ENCODE results near the gene KDM4B.
A peak's percentile ranks its signal among the peaks of the same experiment; 100 is the strongest.

KDM4B gene

GRCh38 chr19:4984438-4984990, 15.6 kb downstream of the KDM4B start:
- no peak for DNase-seq (ENCODE audit: low read depth)

DNA sequence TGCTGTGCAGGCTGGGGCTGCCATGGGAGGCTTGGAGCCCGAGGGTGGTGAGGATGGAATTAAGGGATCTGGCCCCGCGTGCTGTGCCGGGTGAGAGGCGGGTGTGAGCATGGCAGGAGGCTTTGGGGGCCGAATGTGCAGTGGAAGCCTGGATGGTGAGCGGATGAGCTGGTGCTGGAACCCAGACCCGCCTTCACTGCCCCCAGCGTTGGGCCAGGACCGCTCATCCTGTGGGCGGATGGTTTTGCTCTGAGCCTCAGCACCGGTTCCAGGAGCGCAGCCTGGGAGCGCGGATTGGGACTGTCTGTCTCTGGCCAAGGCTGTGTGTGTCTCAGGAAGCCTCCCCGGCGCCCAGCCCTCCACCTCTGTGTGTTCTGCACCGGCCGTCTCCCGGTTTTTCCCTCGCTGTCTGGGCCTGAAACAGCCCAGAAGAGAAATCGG, 16.7 kb downstream of the KDM4B start:
- DNase-seq (ENCODE audit: low read depth): no peak

DNA sequence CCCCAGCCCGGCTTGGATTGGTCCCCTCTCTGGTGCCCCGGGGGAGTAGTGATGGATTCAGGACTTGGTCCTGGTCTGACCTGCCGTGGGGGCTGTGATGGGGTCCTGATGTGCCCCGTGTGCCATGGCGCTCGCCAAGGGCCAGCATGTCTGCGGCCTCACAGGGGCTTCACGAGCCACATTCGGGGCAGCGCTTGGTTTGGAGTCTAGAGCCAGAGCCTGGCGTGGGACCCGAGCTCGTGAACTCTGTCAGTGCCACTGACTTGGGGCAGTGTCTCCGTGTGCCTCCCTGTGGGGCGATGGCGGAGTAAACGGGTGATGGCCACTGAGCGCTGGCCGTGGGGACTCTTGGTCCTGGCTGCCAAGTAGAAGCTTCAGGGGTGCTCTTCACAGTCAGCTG, 17.1 kb downstream of the KDM4B start:
- DNase-seq (ENCODE audit: low read depth): no peak

- DNase-seq (ENCODE audit: low read depth): no peak
These were observed 17.6 kb downstream of the KDM4B start for GRCh38 chr19:4986471-4986891.

DNA sequence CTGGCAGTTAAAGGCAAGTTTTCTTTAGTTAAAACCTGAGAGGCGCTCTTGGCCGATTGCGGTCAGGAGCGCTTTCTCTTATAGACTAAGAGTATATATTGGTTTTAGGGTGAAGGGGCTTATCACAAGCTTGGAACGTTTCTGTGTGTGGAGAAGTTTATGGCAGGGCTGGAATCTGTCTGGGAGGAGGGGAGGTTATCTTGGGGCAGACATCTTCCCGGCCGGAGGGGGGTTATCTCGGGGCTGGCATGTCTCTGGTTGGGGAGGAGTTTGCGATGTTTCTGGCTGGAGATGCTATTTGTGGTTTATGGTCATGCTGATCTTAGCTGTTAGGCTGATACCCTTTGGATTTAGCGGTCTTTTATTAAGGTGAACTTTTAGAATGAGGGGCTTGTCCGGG, 18.3 kb downstream of the KDM4B start:
- no peak for DNase-seq (ENCODE audit: low read depth)

- no peak for DNase-seq (ENCODE audit: low read depth)
These were observed 18.9 kb downstream of the KDM4B start for GRCh38 chr19:4987692-4988370.

GRCh38 chr19:4988770-4989251, 19.9 kb downstream of the KDM4B start:
- peak; percentile 77 for DNase-seq (ENCODE audit: low read depth)

DNA sequence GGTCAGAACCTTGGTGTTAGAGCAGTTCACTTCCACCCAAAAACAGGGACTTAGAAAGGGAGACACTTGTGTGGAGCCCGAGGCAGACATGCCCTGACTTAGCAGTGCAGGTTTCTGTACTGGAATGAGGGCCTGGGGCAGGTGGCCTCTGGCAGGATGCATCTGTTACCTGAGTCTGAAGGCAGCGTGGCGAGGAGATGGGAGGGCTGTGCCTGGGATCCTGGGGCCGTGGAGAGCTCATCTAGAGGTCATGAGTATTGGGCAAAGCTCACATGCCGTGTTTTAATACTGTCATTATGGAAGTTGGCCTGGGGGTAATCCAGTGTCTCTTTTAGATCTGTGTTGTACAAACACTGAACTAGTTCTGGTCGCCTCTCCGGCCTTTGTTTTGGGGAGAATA, 21.4 kb downstream of the KDM4B start:
- no peak for DNase-seq (ENCODE audit: low read depth)

GRCh38 chr19:4991538-4991937, 22.6 kb downstream of the KDM4B start:
- DNase-seq (ENCODE audit: low read depth): no peak

DNA sequence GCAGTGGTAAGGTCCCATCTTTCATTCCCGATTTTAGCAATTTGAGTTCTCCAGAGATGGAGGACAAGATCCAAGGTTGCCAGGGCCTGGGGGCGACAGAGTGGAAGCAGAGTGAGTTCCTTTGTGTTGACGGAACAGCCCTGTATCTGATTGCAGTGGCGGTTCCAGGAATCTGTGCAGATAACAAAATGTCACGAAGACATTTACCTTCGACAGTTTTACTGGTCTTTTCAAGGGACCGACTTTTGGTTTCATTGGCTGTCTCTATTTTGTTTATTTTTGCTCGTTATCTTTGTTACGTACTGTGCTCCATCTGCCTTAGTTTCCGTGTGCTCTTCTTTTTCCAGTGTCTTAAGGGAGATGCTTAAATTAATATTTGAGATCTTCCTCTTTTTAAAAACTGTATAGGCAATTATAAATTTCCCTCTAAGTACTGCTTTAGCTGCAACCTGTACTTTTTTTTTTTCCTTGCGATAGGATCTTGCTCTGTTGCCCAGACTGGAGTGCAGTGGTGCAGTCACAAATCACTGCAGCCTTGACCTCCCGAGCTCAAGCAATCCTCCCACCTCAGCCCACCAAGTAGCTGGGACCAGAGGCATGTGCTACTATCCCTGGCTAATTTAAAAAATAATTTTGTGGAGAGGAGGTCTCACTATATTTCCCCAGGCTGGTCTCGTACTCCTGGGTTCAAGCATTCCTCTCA, 23.2 kb downstream of the KDM4B start:
- DNase-seq (ENCODE audit: low read depth): no peak

DNA sequence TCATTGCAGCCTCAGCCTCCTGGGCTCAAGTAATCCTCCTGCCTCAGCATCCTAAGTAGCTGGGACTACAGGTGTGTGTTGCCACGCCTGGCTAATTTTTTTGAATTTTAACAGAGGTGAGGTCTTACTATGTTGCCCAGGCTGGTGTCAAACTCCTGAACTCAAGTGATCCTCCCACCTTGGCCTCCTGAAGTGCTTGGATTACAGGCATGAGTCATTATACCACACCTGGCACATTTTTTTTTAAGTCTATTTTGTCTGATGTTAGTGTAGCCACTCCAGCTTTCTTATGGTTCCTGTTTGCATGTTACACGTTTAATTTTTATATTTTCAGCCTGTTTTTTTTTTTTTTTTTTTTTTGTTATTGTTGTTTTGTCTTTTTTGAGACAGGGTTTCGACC, 24.8 kb downstream of the KDM4B start:
- DNase-seq (ENCODE audit: low read depth): no peak

DNA sequence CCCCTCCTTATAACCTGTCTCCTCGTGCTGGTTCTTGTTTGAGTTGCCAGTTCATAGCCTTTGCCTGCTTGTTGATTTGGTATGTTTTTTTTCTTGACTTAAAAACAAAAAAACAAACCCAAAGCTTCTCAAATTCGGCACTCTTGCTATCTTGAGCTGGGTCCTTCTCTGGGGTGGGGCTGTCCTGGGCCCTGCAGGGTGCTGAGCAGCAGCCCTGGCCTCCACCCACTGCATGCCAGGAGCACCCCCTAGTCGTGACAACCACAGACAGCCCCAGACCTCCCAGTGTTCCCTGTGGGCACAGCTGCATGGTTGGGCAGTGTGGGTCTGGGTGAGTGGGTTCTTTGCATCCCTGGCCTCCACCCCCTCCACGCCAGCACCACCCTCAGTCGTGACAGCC, 27.8 kb downstream of the KDM4B start:
- no peak for DNase-seq (ENCODE audit: low read depth)

DNA sequence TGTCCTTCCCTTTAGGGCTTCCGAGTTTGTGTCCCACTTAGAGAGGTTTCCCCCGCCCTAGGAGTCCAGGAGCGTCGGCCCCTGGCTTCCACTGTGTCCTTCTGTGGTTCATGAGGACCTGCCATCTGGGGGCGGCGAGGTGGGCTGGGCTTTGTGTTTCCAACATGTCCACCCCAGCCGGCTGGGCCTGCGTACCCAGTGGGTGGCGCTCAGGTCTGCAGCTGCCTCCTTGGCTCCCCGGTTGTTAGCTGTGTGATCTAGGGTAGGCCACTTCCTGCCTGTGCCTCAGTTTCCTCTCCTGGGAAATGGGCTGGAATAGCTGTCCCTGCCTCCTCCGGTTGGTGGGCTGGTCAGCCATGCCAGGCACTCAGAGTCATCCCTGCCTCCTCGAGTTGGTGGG, 28.4 kb downstream of the KDM4B start:
- no peak for DNase-seq (ENCODE audit: low read depth)

- DNase-seq (ENCODE audit: low read depth): no peak
These were observed 31.3 kb downstream of the KDM4B start for GRCh38 chr19:5000120-5000611.

DNA sequence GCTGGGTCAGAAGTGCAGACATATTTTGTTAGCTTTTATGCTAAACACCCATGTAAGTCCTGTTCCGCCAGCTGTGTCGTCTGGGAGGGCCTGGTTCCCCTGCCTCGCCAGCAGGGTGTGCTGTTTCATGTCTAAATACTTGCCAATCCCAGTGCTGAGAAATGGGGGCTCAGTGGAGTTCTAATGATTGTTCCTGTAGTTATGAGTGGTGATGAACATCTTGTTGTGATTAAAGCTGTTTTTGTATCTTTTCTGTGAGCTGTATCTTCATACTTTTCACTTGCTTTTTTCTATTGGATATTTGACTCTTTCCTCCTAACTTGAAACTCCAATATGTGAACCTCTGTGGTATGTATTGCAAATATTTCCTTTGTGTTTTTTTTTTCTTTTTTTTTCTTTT, 32.7 kb downstream of the KDM4B start:
- peak; percentile 73 for DNase-seq (ENCODE audit: low read depth)

GRCh38 chr19:5002143-5002542, 33.2 kb downstream of the KDM4B start:
- DNase-seq (ENCODE audit: low read depth): peak; percentile 69

- no peak for DNase-seq (ENCODE audit: low read depth)
These were observed 34.9 kb downstream of the KDM4B start for GRCh38 chr19:5003781-5004180.

- DNase-seq (ENCODE audit: low read depth): no peak
These were observed 36.2 kb downstream of the KDM4B start for GRCh38 chr19:5005096-5005495.

DNA sequence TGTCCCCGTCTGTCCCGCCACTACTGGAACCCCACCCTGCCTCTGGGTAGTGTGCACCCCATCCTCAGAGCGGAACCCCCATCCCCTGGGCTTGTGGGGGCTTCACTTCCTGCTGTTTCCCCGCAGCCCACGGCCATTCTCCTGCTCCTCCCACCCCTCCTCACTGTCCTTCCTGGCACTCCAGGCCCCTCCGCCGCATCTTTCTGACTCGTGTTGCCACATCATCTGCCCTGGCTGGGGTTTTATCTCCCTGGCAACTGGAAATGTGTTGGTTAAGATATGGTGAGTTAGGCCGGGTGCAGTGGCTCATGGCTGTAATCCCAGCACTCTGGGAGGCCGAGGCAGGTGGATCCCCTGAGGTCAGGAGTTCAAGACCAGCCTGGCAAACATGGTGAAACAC, 37.3 kb downstream of the KDM4B start:
- DNase-seq (ENCODE audit: low read depth): peak; percentile 44

DNA sequence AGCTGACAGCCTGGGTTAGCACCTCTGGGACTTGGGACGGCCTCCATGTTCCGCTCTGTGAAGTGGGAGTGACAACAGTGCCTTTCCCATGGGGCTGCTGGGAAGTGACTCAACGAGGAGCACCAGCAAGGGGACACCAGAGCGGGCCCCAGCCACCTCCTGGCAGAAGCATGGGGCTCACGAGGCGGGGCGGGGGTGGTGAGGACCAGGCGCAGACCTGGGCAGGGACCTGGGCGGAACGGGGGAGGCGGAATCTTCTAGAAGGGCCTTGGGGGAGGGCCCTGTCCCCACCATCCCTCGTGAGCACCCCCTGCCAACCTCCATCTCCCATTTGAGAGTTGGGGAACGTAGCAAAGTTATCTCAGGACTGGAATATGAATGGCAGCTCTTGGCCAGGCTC, 37.9 kb downstream of the KDM4B start:
- DNase-seq (ENCODE audit: low read depth): no peak

GRCh38 chr19:5011476-5012238, 42.7 kb downstream of the KDM4B start:
- DNase-seq (ENCODE audit: low read depth): no peak

DNA sequence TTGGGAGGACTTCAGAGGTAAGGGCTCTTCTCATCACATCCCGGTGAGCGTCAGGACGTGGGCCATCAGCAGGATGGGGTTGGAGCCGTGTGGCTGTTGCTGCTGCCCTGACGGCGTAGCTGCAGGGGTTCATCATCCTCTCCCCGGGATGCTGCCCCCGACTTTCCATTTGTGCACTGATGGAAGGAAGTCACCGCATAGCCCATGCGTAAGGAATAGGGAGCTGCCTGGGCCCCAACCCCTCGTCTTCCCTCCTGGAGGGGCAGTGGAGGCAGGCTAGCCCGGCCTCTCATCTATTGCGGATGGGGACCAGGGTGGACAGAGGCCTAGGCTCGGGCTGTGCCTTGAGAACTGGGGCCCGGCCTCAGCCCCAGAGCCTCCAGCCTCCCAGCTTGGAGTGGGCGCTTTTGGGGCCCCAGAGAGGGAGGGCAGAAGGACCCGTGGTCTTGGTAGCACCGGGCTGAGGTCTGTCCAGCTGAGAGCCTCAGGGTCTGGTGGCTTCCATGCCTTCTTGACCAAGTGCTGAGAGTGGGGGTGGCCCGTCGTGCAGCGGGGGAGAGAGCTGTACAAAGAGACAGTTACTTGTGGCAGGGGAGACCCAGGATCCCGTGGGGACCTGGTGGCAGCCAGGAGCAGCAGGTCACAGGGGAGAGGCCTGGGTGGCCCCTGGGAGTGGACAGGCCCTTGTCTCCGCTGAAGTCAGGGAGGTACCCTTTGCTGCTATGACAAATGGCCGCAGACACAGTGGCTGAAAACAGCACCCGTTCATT, 44.0 kb downstream of the KDM4B start:
- DNase-seq (ENCODE audit: low read depth): no peak

All from iris pigment epithelial cell (primary cell).